Activated CD4-positive, CD25-positive, alpha-beta regulatory T cell (primary cell): ENCODE results near the gene ATOH8.

Experiments
- DNase-seq, 4 experiments: peaks; one replicate each; lab custom pipeline; 2025; lab: John Stamatoyannopoulos, UW

ATOH8 gene

GRCh38 chr2:85770369-85770768 is 16.6 kb downstream of the ATOH8 start:
- DNase-seq, result no peak

- DNase-seq, result no peak
These were observed 17.1 kb downstream of the ATOH8 start for GRCh38 chr2:85770786-85771409.

GRCh38 chr2:85771486-85771885 is 17.7 kb downstream of the ATOH8 start:
- no peak for DNase-seq

GRCh38 chr2:85772019-85772745 is 18.4 kb downstream of the ATOH8 start:
- DNase-seq, result no peak

- DNase-seq, result no peak
These were observed 19.2 kb downstream of the ATOH8 start for GRCh38 chr2:85772841-85773491.

GRCh38 chr2:85773692-85774091 is 19.9 kb downstream of the ATOH8 start:
- DNase-seq, result no peak

GRCh38 chr2:85774126-85774978 is 20.6 kb downstream of the ATOH8 start:
- no peak for DNase-seq

GRCh38 chr2:85775406-85776381 is 21.9 kb downstream of the ATOH8 start:
- no peak for DNase-seq

- DNase-seq, result no peak
These were observed 22.9 kb downstream of the ATOH8 start for GRCh38 chr2:85776672-85777071.

GRCh38 chr2:85777441-85777861 is 23.7 kb downstream of the ATOH8 start:
- no peak for DNase-seq

GRCh38 chr2:85778646-85779379 is 25.0 kb downstream of the ATOH8 start:
- DNase-seq, result no peak

- DNase-seq, result no peak
These were observed 26.0 kb downstream of the ATOH8 start for GRCh38 chr2:85779641-85780315.

GRCh38 chr2:85780316-85781012 is 26.7 kb downstream of the ATOH8 start:
- no peak for DNase-seq

- no peak for DNase-seq
These were observed 27.2 kb downstream of the ATOH8 start for GRCh38 chr2:85781013-85781332.

- DNase-seq, result no peak
These were observed 30.0 kb downstream of the ATOH8 start for GRCh38 chr2:85783796-85784195.

- DNase-seq, result no peak
These were observed 30.7 kb downstream of the ATOH8 start for GRCh38 chr2:85784474-85784986.

GRCh38 chr2:85785027-85785822 is 31.4 kb downstream of the ATOH8 start:
- DNase-seq, result no peak

GRCh38 chr2:85785871-85786270 is 32.1 kb downstream of the ATOH8 start:
- no peak for DNase-seq
